WTC11 (cell line): Measurements from ENCODE around the gene GPHA2.

Experiments
- CREM ChIP-seq: sonication (generic); formaldehyde crosslinking; IDR thresholded peaks from 2 replicates; pipeline ENCODE4 v1.8.1; 2022; ENCODE audit warnings: mild to moderate bottlenecking, missing genetic modification reagents, moderate library complexity
- FOXK1 ChIP-seq: sonication (generic); formaldehyde crosslinking; IDR thresholded peaks from 2 replicates; pipeline ENCODE4 v1.8.0; 2022; ENCODE audit warnings: mild to moderate bottlenecking, moderate library complexity, missing genetic modification reagents
- GABPB1 ChIP-seq: sonication (generic); formaldehyde crosslinking; IDR thresholded peaks from 2 replicates; pipeline ENCODE4 v1.8.1; 2023; ENCODE audit warnings: mild to moderate bottlenecking, missing genetic modification reagents
- IRF2 ChIP-seq: sonication (generic); formaldehyde crosslinking; IDR thresholded peaks from 2 replicates; pipeline ENCODE4 v1.8.0; 2022; ENCODE audit warnings: low read depth, missing genetic modification reagents, borderline replicate concordance
- NR3C1 ChIP-seq: sonication (generic); formaldehyde crosslinking; conservative IDR thresholded peaks from 2 replicates; pipeline ENCODE4 v1.8.1; 2023; ENCODE audit warnings: low read depth, mild to moderate bottlenecking, missing genetic modification reagents
- SP1 ChIP-seq: sonication (generic); formaldehyde crosslinking; conservative IDR thresholded peaks from 2 replicates; pipeline ENCODE4 v1.8.1; 2022; ENCODE audit warnings: missing genetic modification reagents
- ZNF263 ChIP-seq: sonication (generic); formaldehyde crosslinking; IDR thresholded peaks from 2 replicates; pipeline ENCODE4 v1.8.1; 2022; ENCODE audit warnings: low read depth, mild to moderate bottlenecking, moderate library complexity, missing genetic modification reagents
- TF ChIP-seq, protein P1 (sequence below): fragments of 200-600 bp; IDR thresholded peaks from 2 replicates; pipeline ENCODE4 v1.8.0; 2022; ENCODE audit warnings: antibody characterized with exemption
- TF ChIP-seq, protein P2 (sequence below): sonication (generic); formaldehyde crosslinking; conservative IDR thresholded peaks from 2 replicates; pipeline ENCODE4 v1.8.1; 2022; ENCODE audit warnings: mild to moderate bottlenecking, missing genetic modification reagents
- TF ChIP-seq, protein P3 (sequence below): sonication (generic); formaldehyde crosslinking; IDR thresholded peaks from 2 replicates; pipeline ENCODE4 v1.8.1; 2022; ENCODE audit warnings: mild to moderate bottlenecking, missing genetic modification reagents, moderate library complexity, borderline replicate concordance
- TF ChIP-seq, protein P4 (sequence below): sonication (generic); formaldehyde crosslinking; conservative IDR thresholded peaks from 2 replicates; pipeline ENCODE4 v1.8.1; 2023; ENCODE audit warnings: mild to moderate bottlenecking, low read depth, missing genetic modification reagents, moderate library complexity
- TF ChIP-seq, protein P5 (sequence below): sonication (generic); formaldehyde crosslinking; IDR thresholded peaks from 2 replicates; pipeline ENCODE4 v1.8.0; 2022; ENCODE audit warnings: mild to moderate bottlenecking, missing genetic modification reagents
- TF ChIP-seq, protein P6 (sequence below): sonication (generic); formaldehyde crosslinking; IDR thresholded peaks from 2 replicates; pipeline ENCODE4 v1.8.0; 2022; ENCODE audit warnings: mild to moderate bottlenecking, missing genetic modification reagents

DNA sequence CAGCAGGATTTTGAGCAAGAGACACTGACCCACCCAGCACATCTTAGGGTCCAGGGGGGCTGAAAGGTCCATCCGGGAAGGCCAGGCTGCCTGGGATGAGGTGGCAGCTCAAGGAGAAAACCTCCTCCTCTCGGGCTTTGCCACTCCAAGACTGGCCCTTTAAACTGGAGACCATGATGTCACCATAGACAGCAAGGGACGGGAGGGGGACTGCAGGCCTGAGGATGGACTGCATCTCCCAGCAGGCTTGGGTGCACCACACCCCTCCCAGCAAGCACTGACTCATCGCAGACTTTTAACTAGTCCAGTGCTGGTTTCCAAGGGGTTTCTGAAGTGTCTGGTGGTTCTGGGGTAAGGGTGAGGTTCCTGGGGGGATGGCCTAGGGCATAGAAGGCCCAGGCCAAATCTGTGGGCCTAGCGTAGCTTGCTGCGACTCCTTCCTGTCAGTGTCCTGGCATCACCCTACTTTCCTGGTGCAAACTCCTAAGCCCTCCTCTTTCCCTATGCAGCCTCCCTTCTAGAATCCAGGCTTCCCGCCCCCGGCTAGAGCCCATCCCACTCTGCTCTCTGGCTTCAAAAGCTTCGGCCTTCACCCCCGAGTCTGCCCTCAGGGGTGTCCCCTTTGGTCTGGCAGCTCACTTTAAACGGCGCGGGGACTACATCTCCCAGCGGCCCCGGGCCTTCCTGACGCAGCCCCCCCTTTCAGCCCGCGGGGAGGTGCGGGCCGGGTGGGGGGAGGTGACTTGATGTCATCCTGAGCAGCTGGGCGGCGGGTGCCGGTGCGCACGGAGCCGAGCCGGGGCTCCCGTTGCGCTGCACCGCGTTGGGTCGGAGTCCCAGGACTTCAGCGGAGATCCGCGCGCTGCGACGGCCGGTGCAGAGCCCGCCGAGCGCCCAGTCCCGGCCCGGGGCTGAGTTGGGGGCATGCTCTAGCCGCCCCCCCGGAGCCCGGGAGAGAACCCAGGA lies 11.5 kb downstream of the GPHA2 start, which contains the start of gene PPP2R5B:
- TF ChIP-seq, protein P1, sequence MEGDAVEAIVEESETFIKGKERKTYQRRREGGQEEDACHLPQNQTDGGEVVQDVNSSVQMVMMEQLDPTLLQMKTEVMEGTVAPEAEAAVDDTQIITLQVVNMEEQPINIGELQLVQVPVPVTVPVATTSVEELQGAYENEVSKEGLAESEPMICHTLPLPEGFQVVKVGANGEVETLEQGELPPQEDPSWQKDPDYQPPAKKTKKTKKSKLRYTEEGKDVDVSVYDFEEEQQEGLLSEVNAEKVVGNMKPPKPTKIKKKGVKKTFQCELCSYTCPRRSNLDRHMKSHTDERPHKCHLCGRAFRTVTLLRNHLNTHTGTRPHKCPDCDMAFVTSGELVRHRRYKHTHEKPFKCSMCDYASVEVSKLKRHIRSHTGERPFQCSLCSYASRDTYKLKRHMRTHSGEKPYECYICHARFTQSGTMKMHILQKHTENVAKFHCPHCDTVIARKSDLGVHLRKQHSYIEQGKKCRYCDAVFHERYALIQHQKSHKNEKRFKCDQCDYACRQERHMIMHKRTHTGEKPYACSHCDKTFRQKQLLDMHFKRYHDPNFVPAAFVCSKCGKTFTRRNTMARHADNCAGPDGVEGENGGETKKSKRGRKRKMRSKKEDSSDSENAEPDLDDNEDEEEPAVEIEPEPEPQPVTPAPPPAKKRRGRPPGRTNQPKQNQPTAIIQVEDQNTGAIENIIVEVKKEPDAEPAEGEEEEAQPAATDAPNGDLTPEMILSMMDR = no peak
- peak; percentile 52 for TF ChIP-seq SP1 (CRISPR knock-in tag)
- TF ChIP-seq, protein P2, sequence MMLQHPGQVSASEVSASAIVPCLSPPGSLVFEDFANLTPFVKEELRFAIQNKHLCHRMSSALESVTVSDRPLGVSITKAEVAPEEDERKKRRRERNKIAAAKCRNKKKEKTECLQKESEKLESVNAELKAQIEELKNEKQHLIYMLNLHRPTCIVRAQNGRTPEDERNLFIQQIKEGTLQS = no peak
- no peak for TF ChIP-seq CREM
- no peak for TF ChIP-seq NR3C1 (CRISPR knock-in tag)
- TF ChIP-seq FOXK1 (CRISPR knock-in tag) = peak; percentile 67; the same call in 1 of the 2 replicates
- TF ChIP-seq ZNF263 (CRISPR knock-in tag) = no peak
- TF ChIP-seq, protein P3, sequence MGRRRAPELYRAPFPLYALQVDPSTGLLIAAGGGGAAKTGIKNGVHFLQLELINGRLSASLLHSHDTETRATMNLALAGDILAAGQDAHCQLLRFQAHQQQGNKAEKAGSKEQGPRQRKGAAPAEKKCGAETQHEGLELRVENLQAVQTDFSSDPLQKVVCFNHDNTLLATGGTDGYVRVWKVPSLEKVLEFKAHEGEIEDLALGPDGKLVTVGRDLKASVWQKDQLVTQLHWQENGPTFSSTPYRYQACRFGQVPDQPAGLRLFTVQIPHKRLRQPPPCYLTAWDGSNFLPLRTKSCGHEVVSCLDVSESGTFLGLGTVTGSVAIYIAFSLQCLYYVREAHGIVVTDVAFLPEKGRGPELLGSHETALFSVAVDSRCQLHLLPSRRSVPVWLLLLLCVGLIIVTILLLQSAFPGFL (CRISPR knock-in tag) = no peak
- TF ChIP-seq, protein P4, sequence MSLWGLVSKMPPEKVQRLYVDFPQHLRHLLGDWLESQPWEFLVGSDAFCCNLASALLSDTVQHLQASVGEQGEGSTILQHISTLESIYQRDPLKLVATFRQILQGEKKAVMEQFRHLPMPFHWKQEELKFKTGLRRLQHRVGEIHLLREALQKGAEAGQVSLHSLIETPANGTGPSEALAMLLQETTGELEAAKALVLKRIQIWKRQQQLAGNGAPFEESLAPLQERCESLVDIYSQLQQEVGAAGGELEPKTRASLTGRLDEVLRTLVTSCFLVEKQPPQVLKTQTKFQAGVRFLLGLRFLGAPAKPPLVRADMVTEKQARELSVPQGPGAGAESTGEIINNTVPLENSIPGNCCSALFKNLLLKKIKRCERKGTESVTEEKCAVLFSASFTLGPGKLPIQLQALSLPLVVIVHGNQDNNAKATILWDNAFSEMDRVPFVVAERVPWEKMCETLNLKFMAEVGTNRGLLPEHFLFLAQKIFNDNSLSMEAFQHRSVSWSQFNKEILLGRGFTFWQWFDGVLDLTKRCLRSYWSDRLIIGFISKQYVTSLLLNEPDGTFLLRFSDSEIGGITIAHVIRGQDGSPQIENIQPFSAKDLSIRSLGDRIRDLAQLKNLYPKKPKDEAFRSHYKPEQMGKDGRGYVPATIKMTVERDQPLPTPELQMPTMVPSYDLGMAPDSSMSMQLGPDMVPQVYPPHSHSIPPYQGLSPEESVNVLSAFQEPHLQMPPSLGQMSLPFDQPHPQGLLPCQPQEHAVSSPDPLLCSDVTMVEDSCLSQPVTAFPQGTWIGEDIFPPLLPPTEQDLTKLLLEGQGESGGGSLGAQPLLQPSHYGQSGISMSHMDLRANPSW (CRISPR knock-in tag) = no peak
- TF ChIP-seq, protein P5, sequence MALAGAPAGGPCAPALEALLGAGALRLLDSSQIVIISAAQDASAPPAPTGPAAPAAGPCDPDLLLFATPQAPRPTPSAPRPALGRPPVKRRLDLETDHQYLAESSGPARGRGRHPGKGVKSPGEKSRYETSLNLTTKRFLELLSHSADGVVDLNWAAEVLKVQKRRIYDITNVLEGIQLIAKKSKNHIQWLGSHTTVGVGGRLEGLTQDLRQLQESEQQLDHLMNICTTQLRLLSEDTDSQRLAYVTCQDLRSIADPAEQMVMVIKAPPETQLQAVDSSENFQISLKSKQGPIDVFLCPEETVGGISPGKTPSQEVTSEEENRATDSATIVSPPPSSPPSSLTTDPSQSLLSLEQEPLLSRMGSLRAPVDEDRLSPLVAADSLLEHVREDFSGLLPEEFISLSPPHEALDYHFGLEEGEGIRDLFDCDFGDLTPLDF (CRISPR knock-in tag) = no peak
- peak; percentile 77; the same call in 1 of the 2 replicates for TF ChIP-seq GABPB1
- TF ChIP-seq IRF2 (CRISPR knock-in tag) = no peak
- TF ChIP-seq, protein P6, sequence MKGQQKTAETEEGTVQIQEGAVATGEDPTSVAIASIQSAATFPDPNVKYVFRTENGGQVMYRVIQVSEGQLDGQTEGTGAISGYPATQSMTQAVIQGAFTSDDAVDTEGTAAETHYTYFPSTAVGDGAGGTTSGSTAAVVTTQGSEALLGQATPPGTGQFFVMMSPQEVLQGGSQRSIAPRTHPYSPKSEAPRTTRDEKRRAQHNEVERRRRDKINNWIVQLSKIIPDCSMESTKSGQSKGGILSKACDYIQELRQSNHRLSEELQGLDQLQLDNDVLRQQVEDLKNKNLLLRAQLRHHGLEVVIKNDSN (CRISPR knock-in tag) = no peak
